ENCODE results near the gene ACP5. TPM values are rescaled to one million over a fixed set of nuclear protein-coding genes. Genes with fewer than 3 reads are reported as not detected.

Gene ACP5
- total RNA-seq, 1 donor = 17.5 TPM

DNA sequence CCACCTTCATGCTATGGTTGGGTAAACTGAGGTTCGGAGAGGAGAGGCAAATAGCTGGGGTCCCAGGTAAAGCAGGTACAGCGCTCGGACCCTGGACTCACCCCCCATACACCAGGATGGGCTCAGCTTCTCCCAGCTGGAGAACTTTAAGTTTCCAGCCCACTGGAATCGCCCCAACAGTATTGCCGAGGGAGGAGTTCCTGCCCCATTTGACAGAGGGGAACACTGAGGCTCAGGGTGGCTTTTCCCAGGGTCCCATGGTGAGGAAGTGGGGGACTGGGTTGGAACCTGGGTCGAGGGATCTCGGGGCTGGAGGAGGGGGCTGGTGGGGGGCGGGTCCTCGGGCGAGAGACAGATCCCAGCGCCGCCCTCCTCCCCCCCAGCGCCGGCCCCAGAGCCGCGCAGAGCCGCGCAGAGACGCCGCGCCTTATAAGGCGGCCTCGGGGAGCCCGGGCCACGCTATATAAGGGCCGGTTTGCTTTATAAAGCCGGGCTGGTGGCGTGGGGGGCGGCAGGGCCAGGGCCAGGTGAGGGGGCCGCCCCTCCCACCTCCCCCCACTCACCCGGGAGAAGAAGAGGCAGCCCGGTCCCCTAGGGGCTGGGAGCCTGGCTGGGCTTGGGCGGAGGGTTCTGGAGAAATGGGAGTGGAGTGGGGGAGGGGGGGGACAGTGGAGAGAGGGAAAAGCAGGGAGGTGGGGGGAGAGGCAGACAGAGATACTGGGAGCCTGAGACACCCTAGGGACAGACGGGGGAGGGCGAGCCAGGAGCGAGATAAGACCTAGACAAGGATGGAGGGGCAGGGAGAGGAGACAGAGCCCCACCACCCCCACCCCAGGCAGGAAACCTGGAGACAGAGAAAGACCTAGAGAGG is 37.7 kb downstream of the ACP5 start:
- H3K9me3 ChIP-seq (ENCODE audit: low read depth, low read length) = no peaks in the 10 kb centered on the region
- peaks cover 15% of the 10 kb centered on the region for H3K4me1 ChIP-seq (ENCODE audit: insufficient read depth, low read length)
- H3K27me3 ChIP-seq (ENCODE audit: insufficient read depth, low read length) = peaks cover 6% of the 10 kb centered on the region
- H3K4me3 ChIP-seq (ENCODE audit: low read length) = no peak overlapping the region

DNA sequence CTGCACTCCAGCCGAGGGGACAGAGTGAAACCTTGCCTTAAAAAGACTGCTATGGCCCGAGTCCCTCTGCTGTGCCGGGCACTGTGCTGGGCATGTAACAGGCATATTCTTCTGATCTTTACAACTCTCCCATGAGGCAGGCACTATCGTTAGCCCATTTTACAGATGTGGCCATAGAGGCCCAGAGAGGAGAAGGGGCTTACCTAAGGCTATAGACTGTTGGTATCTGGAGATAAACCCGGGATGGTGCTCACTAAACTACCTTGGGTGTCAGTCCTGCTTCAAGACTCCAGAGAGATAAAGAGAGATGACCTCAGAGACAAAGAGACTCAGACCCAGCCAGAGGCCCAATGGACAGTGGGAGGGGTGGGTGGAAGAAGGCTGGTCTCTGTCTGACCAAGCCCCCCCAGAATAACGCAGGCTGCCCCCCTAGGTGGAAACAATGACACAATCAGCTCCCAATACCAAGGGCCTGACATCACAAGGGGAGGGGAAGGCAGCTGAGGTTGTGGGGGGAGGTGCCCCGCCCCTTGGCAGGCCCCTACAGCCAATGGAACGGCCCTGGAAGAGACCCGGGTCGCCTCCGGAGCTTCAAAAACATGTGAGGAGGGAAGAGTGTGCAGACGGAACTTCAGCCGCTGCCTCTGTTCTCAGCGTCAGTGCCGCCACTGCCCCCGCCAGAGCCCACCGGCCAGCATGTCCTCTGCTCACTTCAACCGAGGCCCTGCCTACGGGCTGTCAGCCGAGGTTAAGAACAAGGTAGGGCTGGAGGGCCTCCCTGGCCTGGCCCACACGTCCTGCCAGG is 39.0 kb downstream of the ACP5 start, which contains the start of gene CNN1:
CNN1 (plus strand) TSS at position 620 of the 805 bp plus-strand sequence; CDS start at position 697, 77 bp downstream.
- H3K27me3 ChIP-seq (ENCODE audit: insufficient read depth, low read length) = peaks cover 6% of the 10 kb centered on the region
- H3K9me3 ChIP-seq (ENCODE audit: low read depth, low read length) = no peaks in the 10 kb centered on the region
- H3K4me3 ChIP-seq (ENCODE audit: low read length) = no peak within 1 kb of the TSS

DNA sequence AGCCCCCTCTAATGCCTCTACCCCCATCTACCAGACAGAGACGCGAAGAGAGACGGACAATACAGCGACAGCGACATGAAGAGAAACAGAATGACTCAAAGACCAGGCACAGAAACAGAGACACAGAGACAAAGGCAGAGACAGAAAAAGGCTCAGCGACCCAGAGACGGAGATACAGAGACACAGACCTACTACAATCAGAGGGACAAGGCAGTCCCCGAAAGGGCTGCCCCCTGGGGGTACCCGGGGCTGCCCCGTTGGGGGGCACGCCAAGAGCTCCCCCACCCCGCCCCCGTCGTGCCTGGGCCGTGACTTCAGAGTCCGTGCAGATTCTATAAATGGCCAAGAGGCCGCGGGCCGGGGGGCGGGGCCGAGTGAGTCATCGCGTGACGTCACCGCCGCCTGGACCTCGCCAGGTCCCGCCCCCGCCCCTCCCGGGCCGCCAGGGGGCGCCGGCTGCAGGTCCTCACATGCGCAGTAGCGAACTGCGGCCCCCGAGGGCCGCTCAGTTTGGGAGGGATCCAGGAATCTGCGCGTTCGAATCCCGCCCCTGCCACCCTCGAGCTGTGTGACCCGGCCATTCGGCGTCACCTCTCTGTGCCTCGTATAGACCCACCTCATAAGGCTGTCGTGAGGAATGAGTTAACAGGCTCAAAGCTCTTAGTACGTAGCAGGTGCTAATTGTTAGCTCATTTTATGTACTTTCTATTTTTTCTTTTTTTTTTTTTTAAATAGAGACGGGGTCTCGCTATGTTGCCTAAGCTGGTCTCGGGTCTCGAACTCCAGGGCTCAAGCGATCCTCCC is 41.5 kb downstream of the ACP5 start:
- peak overlapping the region; percentile 12 for H3K4me3 ChIP-seq (ENCODE audit: low read length)
- no peaks in the 10 kb centered on the region for H3K9me3 ChIP-seq (ENCODE audit: low read depth, low read length)
- H3K27me3 ChIP-seq (ENCODE audit: insufficient read depth, low read length) = peaks cover 6% of the 10 kb centered on the region
- peaks cover 19% of the 10 kb centered on the region for H3K4me1 ChIP-seq (ENCODE audit: insufficient read depth, low read length)

More for the DNA sequence above, 39.0 kb downstream of the ACP5 start, which contains the start of gene CNN1:
- H3K4me1 ChIP-seq (ENCODE audit: insufficient read depth, low read length) = peaks cover 19% of the 10 kb centered on the region

DNA sequence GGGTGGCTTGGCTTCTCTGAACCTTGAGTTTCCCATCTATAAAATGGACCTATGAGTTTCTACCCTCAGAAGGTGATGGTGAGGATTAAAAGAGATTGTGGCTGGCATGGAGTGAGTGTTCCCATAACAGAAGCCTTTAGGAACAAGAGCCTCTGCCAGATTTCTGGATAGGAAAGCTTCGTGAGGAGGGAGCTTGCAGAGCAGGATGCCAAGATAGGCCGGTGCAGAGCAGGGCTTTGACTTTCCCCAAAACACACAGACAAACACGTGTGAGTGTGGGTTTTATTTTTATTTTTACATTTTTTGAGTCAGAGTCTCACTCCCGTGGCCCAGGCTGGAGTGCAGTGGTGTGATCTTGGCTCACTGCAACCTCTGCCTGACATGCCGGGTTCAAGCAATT is 42.5 kb downstream of the ACP5 start:
- peaks cover 19% of the 10 kb centered on the region for H3K4me1 ChIP-seq (ENCODE audit: insufficient read depth, low read length)
- peaks cover 6% of the 10 kb centered on the region for H3K27me3 ChIP-seq (ENCODE audit: insufficient read depth, low read length)
- no peak overlapping the region for H3K4me3 ChIP-seq (ENCODE audit: low read length)
- no peaks in the 10 kb centered on the region for H3K9me3 ChIP-seq (ENCODE audit: low read depth, low read length)

DNA sequence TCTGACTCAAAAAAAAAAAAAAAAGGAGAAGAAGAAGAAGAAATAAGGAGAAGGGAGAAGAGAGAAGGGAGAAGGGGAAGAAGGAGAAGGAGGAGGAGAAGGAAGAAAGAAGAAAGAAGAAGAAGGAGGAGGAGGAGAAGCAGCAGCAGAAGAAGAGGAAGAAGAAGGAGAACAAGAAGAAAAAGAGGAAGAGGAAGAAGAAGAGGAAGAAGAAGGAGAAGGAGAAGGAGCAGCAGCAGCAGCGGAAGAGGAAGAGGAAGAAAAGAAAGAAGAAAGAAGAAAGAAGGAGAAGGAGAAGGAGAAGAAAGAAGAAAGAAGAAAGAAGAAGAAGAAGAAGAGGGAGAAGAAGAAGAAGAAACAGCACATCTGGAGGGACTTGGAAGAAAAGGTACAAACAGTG is 42.9 kb downstream of the ACP5 start:
- peaks cover 19% of the 10 kb centered on the region for H3K4me1 ChIP-seq (ENCODE audit: insufficient read depth, low read length)
- H3K27me3 ChIP-seq (ENCODE audit: insufficient read depth, low read length) = peaks cover 6% of the 10 kb centered on the region
- no peaks in the 10 kb centered on the region for H3K9me3 ChIP-seq (ENCODE audit: low read depth, low read length)
- H3K4me3 ChIP-seq (ENCODE audit: low read length) = no peak overlapping the region

DNA sequence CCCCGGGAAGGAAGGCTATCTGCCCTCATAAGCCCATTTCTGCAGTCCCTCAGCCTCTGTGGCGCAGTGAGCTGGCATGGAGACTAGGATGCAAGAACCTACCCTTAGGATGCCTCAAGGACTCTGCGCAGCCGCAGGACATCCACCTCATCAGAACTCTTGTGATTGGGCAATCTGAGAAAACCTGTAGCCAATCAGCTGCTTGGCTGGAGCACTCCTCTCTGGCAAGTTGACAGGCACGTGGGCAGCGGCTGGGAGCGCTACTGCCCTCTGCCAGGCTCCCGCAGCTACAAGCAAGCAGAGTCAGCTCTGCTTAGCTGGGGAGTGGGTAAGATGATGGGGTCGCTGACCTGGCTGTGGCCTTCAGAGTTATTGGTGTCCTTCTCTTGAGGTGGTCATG is 47.0 kb downstream of the ACP5 start:
- peaks cover 24% of the 10 kb centered on the region for H3K4me1 ChIP-seq (ENCODE audit: insufficient read depth, low read length)

DNA sequence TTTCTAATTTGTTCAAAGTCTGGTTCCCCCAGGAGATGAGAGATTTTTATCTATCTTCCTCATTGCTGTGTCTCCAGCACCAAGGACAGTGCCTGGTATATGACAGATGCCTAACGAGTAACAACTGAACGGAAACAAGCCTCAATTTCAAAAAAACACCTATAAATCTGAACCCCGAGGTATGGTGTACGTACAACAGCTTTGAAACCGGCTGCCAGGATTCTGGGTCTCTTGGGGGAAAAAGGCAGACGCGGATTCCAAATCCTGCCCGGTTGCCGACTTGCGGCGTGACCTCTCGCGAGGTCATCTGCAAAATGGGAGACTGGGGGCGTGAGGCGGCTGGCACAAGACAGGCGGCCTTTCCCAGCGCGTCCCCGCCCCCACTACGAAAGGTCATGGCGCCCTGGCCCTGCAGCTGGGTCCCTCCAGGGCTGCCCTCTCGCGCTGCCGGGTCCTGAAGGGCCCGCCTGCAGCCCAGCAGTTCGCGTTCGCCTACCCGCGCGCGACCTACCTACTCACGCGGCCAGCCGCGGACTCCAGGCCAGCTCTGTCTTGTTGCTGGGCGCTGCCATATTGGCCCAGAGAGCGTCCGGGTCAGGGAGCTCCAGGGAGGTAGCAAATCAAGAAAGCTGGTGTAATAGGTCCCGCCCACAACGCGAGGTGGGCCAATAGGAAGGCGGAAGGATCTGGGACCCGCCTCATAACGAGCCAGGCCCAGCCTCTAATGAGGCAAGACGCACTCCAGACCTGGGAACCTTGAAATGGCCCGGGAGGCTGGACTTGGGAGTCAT is 48.7 kb downstream of the ACP5 start, which contains the start of gene ECSIT:
ECSIT (minus strand) TSS at position 584 of the 791 bp plus-strand sequence. CDS start 9,964 bp downstream, outside the sequence.
- Histone ChIP-seq H3K27me3 (ENCODE audit: insufficient read depth, low read length) (no peaks in the 10 kb centered on the region), H3K4me1 (ENCODE audit: insufficient read depth, low read length) (peaks cover 19% of the 10 kb centered on the region), H3K4me3 (ENCODE audit: low read length) (peak within 1 kb of the TSS; percentile 67), H3K9me3 (ENCODE audit: low read depth, low read length) (no peaks in the 10 kb centered on the region)

More for the DNA sequence above, 47.0 kb downstream of the ACP5 start:
- no peaks in the 10 kb centered on the region for H3K27me3 ChIP-seq (ENCODE audit: insufficient read depth, low read length)
- no peaks in the 10 kb centered on the region for H3K9me3 ChIP-seq (ENCODE audit: low read depth, low read length)
- no peak overlapping the region for H3K4me3 ChIP-seq (ENCODE audit: low read length)

Other genes with a start within 250 kb of the ACP5 start
- 12.1 TPM for gene RAB3D, start 238.0 kb downstream of the ACP5 start, total RNA-seq
- gene TMEM205, start 231.4 kb downstream of the ACP5 start, total RNA-seq = 34.3 TPM
- 15.6 TPM for gene CCDC159, start 231.1 kb downstream of the ACP5 start, total RNA-seq
- gene PLPPR2, start 222.2 kb downstream of the ACP5 start, total RNA-seq = 7.3 TPM
- 0.94 TPM for gene SWSAP1, start 203.0 kb downstream of the ACP5 start, total RNA-seq
- gene EPOR, start 193.3 kb downstream of the ACP5 start, total RNA-seq = 8.8 TPM
- gene RGL3, start 158.3 kb downstream of the ACP5 start, total RNA-seq = not detected
- gene ODAD3, start 142.5 kb downstream of the ACP5 start, total RNA-seq = not detected
- gene PRKCSH, start 142.0 kb downstream of the ACP5 start, total RNA-seq = 67.1 TPM
- gene ELAVL3, start 96.6 kb downstream of the ACP5 start, total RNA-seq = not detected
- gene ZNF653, start 71.8 kb downstream of the ACP5 start, total RNA-seq = 3.5 TPM
- 23.4 TPM for gene ECSIT, start 48.5 kb downstream of the ACP5 start, total RNA-seq
- 0.52 TPM for gene CNN1, start 38.8 kb downstream of the ACP5 start, total RNA-seq
- gene ELOF1, start 18.4 kb downstream of the ACP5 start, total RNA-seq = 29.3 TPM
- 11.5 TPM for gene ZNF627, start 19.8 kb upstream of the ACP5 start, total RNA-seq
- gene ZNF823, start 161.3 kb upstream of the ACP5 start, total RNA-seq = 4.4 TPM
- 7.0 TPM for gene ZNF441, start 189.4 kb upstream of the ACP5 start, total RNA-seq
- gene ZNF491, start 220.9 kb upstream of the ACP5 start, total RNA-seq = 0.94 TPM
- 9.1 TPM for gene ZNF440, start 236.6 kb upstream of the ACP5 start, total RNA-seq